Uterus (tissue), 2 donors: ENCODE results near the gene MRPS22.

ENCODE experiments used
- CTCF ChIP-seq, 4 experiments: fragments of 200-600 bp in 2 of 4; fragments of 450-650 bp in 2 of 4; sonication (generic) in 2 of 4; IDR thresholded peaks; one replicate each; pipeline ENCODE4 v1.5.1; 2016 to 2019; ENCODE audit warnings: antibody characterized with exemption in 4 of 4, mild to moderate bottlenecking in 2 of 4, moderate library complexity in 1 of 4
- POLR2A ChIP-seq, 2 donors: fragments of 450-650 bp; IDR thresholded peaks; one replicate each; pipeline ENCODE4 v1.6.1; 2016; ENCODE audit warnings: antibody characterized with exemption in 2 of 2, mild to moderate bottlenecking in 1 of 2, moderate library complexity in 1 of 2

DNA sequence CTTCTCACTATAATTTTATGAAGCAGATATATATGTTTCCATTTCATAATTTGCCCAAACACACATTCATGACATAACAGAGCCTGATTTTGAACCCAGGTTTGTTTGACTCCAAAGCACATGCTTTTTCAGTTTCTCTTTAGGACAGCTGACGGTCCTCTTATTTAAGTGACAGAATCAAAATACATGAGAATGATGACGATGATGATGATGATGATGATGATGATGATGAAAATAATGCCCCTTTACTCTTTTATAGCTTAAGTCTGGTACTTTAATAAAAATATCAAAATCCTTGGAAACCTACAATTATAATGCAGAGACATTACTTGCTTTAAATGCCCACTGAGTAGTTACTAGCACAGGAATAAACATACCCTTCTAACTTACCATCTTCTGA lies 30.3 kb downstream of the MRPS22 start:
- TF ChIP-seq POLR2A (IDR thresholded peaks at IDR 0.05) (no peak), CTCF (IDR thresholded peaks at IDR 0.05) (no peak)
